ENCODE measurements around the gene NAT8L.

Gene NAT8L

GRCh38 chr4:2042947-2043395 is 16.2 kb upstream of the NAT8L start:
- DNase-seq = no peak
- no peak for ATAC-seq
- peaks cover 74% of the 10 kb centered on the region for H3K27me3 Mint-ChIP-seq
- H3K4me1 Mint-ChIP-seq = peaks cover 11% of the 10 kb centered on the region
- H3K9me3 Mint-ChIP-seq = no peaks in the 10 kb centered on the region
- H3K27ac Mint-ChIP-seq = peak overlapping the region; percentile 23 to 53
- H3K4me3 Mint-ChIP-seq = peak overlapping the region; percentile 71 to 79

DNA sequence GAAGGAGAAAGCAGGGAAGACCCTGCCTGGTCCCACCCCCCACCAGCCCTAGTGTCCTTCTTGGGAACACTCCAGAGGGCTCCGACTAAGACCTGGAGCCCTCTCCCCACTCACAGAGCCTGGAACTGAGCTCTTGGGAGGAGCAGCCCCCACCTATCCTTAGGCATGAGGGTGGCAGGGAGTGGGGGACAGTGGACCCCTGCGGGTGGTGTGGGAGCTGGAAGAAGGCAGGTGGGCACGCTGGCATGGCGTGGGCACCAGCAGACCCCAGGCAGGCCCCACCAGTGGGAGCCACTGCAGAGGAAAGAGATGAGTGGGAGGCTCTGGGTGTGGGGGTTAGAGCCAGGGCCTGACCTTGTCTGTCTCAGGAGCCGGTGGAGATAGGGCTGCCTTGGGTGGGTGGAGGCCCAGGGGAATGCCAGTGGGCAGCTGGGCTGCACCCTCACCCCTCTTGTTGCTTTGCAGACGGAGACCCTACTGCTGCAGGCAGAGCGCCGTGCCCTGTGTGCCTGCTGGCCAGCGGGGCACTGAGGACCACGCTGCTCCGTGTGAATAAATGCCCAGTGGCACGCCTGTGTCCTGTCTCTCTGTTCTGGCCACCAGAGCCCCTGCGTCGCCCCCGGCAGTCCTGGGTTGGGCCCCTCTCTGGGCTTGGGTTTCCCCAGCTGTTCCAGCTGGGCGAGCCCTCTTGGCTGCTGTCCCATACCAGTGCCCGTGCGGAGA is 15.6 kb upstream of the NAT8L start:
- no peak for DNase-seq

GRCh38 chr4:2044119-2044485 is 15.0 kb upstream of the NAT8L start:
- no peak for DNase-seq
- H3K4me3 Mint-ChIP-seq = no peak overlapping the region
- no peak overlapping the region for H3K27ac Mint-ChIP-seq
- H3K9me3 Mint-ChIP-seq = no peaks in the 10 kb centered on the region
- no peak for ATAC-seq
- H3K4me1 Mint-ChIP-seq = peaks cover 11% of the 10 kb centered on the region
- peaks cover 75% of the 10 kb centered on the region for H3K27me3 Mint-ChIP-seq

More for the DNA sequence above, 15.6 kb upstream of the NAT8L start:
- H3K27me3 Mint-ChIP-seq = peaks cover 77% of the 10 kb centered on the region
- H3K4me3 Mint-ChIP-seq = no peak overlapping the region
- no peak for ATAC-seq
- H3K4me1 Mint-ChIP-seq = peaks cover 11% of the 10 kb centered on the region
- H3K27ac Mint-ChIP-seq = no peak overlapping the region
- no peaks in the 10 kb centered on the region for H3K9me3 Mint-ChIP-seq

DNA sequence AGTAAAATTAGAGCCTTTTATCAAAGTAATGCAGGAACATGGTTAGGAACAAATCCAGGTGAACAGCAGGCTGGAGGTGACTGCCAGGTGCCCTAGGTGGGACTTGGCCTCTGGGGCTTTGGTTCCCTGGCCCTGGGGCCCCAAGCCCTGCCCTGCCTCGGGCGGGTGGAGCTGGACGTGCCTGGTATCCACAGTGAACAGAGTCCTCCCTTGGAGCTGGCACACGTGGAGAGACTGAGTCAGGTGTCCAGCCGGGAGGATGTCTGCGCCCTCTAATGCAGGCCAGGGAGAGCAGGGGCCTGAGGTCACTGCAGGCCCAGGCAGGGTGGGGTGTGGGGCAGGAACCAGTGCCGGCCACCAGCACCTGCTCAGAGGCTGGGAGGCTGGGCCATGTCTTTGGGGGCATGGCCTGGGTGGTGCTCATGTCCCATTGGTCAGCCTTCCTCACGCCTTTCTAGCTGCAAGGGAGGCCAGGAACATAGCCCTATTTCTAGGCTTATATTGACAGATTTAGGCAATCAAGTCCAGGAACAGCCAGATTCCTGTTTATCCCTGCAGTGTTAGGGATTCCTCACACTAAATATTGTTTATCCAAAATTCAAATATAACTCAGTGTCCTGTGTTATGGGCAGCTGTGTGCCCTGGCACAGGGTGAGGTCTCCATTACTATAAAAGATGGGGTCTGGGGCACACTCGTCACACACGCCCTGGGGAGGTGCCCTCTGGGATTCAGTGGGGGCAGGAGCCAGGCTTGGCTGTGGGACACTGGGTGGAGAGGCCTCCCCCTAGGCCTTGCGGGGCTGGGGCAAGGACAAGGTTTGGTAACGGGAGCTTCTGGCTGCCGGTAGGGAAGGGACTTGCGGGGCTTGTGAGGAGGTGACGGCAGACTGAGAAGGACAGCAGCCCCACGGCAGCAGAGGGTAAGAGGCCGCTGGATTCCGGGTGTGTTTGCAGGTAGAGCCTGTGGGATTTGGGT is 14.3 kb upstream of the NAT8L start:
- DNase-seq (no peak), ATAC-seq (no peak)
- Mint-ChIP-seq H3K27ac (no peak overlapping the region), H3K9me3 (no peaks in the 10 kb centered on the region), H3K4me3 (no peak overlapping the region), H3K27me3 (peaks cover 67% of the 10 kb centered on the region), H3K4me1 (peaks cover 9% of the 10 kb centered on the region)

DNA sequence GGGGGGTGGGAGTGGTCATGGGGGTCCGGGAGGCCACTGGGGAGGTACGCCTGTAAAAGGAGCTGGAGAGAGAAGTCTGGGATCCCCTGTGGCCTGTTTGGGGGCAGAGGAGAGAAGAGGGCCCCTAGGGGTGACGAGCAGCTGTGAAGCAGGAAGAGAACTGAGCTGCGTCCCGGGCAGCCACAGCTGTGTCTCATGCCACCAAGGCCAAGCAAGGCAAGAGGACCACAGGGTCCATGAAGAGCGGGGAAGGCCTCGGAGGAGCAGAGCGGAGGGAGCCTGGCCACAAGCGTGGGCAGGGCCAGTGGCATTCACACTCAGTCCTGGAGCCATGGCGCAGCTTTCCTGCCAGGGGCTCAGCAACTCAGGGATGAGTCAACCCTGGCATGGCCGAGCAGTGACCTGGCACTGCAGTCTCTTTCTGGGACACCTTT is 13.6 kb upstream of the NAT8L start:
- H3K27ac Mint-ChIP-seq = no peak overlapping the region
- peaks cover 5% of the 10 kb centered on the region for H3K4me1 Mint-ChIP-seq

DNA sequence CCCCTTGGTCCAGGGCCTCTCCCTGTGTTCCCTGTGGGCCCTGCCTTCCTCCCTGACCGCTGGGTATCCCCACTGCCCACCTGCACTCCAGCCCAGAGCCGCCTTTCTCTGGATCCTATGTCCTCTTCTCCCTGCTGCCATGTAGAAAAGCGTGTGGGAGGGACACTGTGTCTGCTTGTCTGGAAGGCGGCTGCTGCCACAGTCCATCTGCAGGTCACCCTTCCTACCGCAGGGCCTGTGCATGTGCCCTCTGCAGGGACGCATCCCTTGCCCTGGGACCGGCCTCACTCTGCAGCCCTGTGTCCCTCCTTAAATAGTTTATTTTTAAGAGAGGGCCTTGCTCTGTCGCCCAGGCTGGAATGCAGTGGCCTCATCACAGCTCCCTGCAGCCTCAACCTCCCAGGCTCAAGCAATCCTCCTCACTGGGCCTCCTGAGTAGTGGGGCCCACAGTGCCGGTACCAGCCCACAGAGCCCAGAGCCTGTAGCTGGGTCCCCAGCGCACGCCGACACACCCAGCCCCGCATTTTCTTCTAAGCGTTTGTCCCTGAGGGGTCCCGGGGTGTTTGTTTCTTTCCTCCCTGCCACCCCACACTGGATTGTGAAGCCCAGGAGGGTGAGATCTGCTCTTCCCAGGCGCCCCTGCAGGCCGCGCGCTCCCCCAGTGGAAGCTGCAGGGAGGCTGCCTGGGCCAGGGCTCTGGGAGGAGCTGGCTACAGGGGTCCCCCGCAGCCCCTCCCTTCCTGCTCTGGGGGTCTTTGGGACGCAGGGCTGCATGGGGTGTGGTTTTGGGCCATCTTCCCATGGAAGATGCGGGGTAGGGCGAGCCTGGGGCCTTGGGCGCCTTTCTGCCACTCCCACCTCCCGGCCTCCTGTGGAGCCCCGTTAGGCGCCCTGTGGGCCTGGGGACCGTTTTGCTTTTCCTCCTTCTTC is 12.8 kb upstream of the NAT8L start:
- no peak overlapping the region for H3K4me3 Mint-ChIP-seq
- no peak overlapping the region for H3K27ac Mint-ChIP-seq
- H3K4me1 Mint-ChIP-seq = peaks cover 5% of the 10 kb centered on the region
- H3K9me3 Mint-ChIP-seq = no peaks in the 10 kb centered on the region
- DNase-seq (no peak), ATAC-seq (no peak)
- peaks cover 72% of the 10 kb centered on the region for H3K27me3 Mint-ChIP-seq

More for the DNA sequence above, 13.6 kb upstream of the NAT8L start:
- H3K27me3 Mint-ChIP-seq = peaks cover 66% of the 10 kb centered on the region
- DNase-seq (no peak), ATAC-seq (no peak)
- no peak overlapping the region for H3K4me3 Mint-ChIP-seq
- H3K9me3 Mint-ChIP-seq = no peaks in the 10 kb centered on the region

DNA sequence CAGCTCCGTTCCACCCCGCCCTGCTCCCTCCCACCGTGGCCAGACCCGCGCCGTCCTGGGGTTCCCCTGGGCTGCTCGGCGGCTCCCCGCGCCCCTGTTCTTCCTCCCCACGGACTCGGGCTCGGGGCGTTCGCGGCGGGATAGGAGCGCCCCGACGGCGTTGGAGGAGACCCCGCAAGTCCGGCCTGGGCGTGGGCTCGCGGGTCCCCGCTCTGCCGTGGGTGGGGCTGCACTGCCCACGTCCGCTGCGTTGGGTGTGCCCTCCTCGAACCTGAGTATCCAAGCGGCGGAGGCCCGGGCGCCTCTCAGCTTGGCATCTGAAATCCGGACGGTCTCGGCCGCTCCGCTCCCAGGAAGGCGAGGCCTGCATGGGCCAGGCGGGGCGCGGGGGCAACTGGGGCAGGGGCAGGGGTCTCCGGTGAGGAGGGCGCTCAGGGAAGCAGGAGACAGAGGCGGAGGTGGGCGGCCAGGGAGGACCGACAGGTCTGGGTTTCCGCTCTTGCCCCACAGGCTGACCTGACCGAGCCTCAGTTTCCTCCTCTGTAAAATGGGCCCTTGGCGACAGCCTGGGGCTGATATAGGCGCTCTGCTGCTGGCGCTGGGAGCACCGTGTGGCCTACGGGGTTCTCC is 12.0 kb upstream of the NAT8L start:
- Mint-ChIP-seq H3K27me3 (peaks cover 71% of the 10 kb centered on the region), H3K27ac (no peak overlapping the region), H3K9me3 (no peaks in the 10 kb centered on the region), H3K4me1 (no peaks in the 10 kb centered on the region), H3K4me3 (no peak overlapping the region)
- ATAC-seq (no peak), DNase-seq (no peak)

DNA sequence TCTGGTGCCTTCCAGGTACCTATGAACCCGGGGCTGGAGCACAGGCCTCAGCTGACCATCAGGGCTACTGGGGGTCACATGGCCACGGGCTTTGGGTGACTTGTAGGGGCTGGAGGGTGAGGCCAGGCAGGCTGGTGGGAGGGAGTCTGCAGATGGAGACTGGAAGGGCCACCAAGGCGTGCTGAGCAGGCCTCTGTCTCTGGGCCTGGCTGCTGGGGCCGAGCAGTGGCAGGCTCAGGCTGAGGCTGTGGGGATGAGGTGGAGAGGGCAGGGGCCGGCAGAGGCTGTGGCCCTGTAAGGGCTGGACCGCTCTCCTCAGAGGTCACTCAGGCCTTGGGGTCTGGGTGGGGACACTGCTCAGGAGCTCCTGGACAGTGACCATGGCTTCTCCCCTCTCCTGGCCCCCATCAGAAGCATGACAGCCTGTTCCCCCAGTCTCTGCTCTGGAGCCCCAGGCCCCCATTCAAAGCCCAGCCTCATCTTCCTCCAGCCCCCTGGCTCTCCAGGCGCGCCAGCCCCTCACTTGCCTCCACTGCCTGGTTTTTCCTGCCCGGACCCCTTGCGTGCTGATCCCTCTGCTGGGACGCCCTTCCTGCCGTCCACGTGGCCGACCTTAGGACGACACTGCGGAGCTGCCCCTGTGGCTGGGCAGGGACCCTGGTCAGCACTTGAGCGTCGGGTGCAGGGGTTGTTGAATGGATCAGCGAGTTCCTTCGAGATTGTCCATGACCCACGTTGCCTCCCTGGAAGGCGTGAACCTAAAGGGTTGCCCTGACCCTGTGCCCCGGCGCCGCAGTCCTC is 11.1 kb upstream of the NAT8L start:
- DNase-seq (no peak), ATAC-seq (no peak)
- H3K27me3 Mint-ChIP-seq = peaks cover 78% of the 10 kb centered on the region
- H3K9me3 Mint-ChIP-seq = no peaks in the 10 kb centered on the region
- no peak overlapping the region for H3K27ac Mint-ChIP-seq
- H3K4me3 Mint-ChIP-seq = no peak overlapping the region
- no peaks in the 10 kb centered on the region for H3K4me1 Mint-ChIP-seq

DNA sequence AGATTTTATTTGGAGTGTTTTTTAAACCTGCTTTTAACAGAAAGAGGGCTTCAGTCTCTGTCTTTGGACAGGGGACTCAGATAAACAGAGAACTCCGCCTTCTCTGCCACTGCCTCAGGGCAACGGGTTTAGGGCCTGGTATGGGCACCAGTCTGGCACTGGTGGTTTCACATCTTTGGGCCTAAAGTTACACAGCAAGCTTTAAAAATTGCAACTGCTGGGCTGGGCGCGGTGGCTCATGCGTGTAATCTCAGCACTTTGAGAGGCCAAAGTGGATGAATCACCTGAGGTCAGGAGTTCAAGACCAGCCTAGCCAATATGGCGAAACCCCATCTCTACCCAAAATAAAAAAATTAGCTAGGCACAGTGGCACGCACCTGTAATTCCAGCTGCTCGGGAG is 10.3 kb upstream of the NAT8L start:
- no peak for DNase-seq
- no peak for ATAC-seq
- Mint-ChIP-seq H3K27ac (no peak overlapping the region), H3K4me3 (no peak overlapping the region), H3K27me3 (peaks cover 78% of the 10 kb centered on the region), H3K9me3 (no peaks in the 10 kb centered on the region), H3K4me1 (no peaks in the 10 kb centered on the region)

- H3K4me1 Mint-ChIP-seq = no peaks in the 10 kb centered on the region
- H3K27me3 Mint-ChIP-seq = peaks cover 78% of the 10 kb centered on the region
- ATAC-seq (no peak), DNase-seq (no peak)
- H3K27ac Mint-ChIP-seq = no peak overlapping the region
- H3K4me3 Mint-ChIP-seq = no peak overlapping the region
- no peaks in the 10 kb centered on the region for H3K9me3 Mint-ChIP-seq
These were observed 9.7 kb upstream of the NAT8L start for GRCh38 chr4:2049381-2049780.

- no peaks in the 10 kb centered on the region for H3K9me3 Mint-ChIP-seq
- DNase-seq (no peak), ATAC-seq (no peak)
- no peak overlapping the region for H3K27ac Mint-ChIP-seq
- H3K4me3 Mint-ChIP-seq = no peak overlapping the region
- peaks cover 76% of the 10 kb centered on the region for H3K27me3 Mint-ChIP-seq
- no peaks in the 10 kb centered on the region for H3K4me1 Mint-ChIP-seq
These were observed 9.3 kb upstream of the NAT8L start for GRCh38 chr4:2049811-2050210.

GRCh38 chr4:2051086-2051485 is 8.0 kb upstream of the NAT8L start:
- Mint-ChIP-seq H3K4me1 (no peaks in the 10 kb centered on the region), H3K4me3 (no peak overlapping the region), H3K27ac (no peak overlapping the region), H3K27me3 (peaks cover 75% of the 10 kb centered on the region), H3K9me3 (no peaks in the 10 kb centered on the region)
- DNase-seq (no peak), ATAC-seq (no peak)

DNA sequence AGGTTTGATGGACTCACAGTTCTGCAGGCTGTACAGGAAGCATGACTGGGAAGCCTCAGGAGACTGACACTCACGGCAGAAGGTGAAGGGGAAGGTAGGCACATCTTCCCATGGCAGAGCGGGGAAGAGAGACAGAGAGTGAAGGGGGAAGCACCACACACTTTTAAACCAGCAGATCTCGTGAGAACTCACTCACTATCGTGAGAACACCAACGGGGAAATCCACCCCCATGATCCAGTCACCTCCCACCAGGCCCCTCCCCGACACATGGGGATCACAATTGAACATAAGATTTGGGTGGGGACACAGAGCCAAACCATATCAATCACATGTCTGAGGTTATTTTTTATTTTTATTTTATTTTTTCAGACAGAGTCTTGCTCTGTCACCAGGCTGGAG is 4.9 kb upstream of the NAT8L start:
- H3K4me1 Mint-ChIP-seq = no peaks in the 10 kb centered on the region
- no peak overlapping the region for H3K27ac Mint-ChIP-seq
- no peak overlapping the region for H3K4me3 Mint-ChIP-seq
- H3K27me3 Mint-ChIP-seq = peaks cover 68% of the 10 kb centered on the region
- DNase-seq (no peak), ATAC-seq (no peak)
- no peaks in the 10 kb centered on the region for H3K9me3 Mint-ChIP-seq

DNA sequence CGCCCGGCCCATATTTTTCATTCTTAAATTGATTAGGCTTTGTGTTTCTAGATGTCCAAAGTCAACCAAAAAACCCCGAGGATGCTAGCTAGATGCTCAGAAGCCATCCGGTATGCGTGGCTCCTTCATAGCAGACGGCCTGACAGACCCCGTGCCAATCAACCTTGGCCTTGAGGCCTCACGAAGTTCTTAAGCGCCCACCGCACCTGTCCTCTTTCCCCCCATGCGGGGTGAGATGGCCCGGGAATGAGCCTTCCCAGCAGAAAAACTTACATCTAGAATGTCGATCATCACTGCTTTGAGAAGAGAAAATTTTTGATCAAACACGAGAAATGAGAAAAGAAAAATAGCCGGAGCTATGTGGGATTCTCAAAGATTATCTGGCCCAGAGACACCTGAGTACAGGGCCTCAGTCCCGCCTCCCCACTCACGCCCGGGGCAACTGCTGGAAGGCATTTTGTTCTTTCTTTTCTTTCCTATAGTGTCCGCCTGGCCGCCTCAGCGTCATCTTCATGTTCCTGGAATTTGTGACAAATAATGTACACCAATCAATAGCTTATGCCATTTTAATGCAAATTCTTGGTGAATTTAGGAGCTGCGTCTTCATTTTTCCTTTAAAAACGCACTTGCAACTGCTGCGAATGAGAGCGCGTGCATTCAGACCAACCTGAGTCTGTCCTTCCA is 1.6 kb upstream of the NAT8L start:
- no peaks in the 10 kb centered on the region for H3K9me3 Mint-ChIP-seq
- ATAC-seq (no peak), DNase-seq (no peak)
- no peaks in the 10 kb centered on the region for H3K4me1 Mint-ChIP-seq
- no peak overlapping the region for H3K27ac Mint-ChIP-seq
- peaks cover 59% of the 10 kb centered on the region for H3K27me3 Mint-ChIP-seq
- peak overlapping the region; percentile 31 to 37 for H3K4me3 Mint-ChIP-seq

Data from stimulated activated naive CD8-positive, alpha-beta T cell treated with anti-CD3 and anti-CD28 coated beads, Interleukin-15, amount 100 ng/mL, for 72 hours (primary cell).